GM12873 (cell line): ENCODE data around the gene MYH11.

Source experiments
- CTCF ChIP-seq: IDR thresholded peaks from 2 replicates; pipeline ENCODE4 v1.5.1; 2012; ENCODE audit warnings: low read depth, mild to moderate bottlenecking, moderate library complexity, low read length, control low read depth; ENCODE audit not compliant: insufficient read depth; ENCODE audit errors: missing control alignments

Gene MYH11

GRCh38 chr16:15746332-15746731 lies 110.5 kb downstream of the MYH11 start:
- TF ChIP-seq CTCF = no peak

- TF ChIP-seq CTCF = no peak
These were observed 113.2 kb downstream of the MYH11 start for GRCh38 chr16:15743657-15744056.

GRCh38 chr16:15742716-15743115 lies 114.1 kb downstream of the MYH11 start:
- TF ChIP-seq CTCF = no peak

GRCh38 chr16:15741207-15741871 lies 115.5 kb downstream of the MYH11 start:
- TF ChIP-seq CTCF = no peak

- TF ChIP-seq CTCF = no peak
These were observed 116.9 kb downstream of the MYH11 start for GRCh38 chr16:15739950-15740349.

GRCh38 chr16:15739464-15739863 lies 117.4 kb downstream of the MYH11 start:
- no peak for TF ChIP-seq CTCF

- no peak for TF ChIP-seq CTCF
These were observed 119.6 kb downstream of the MYH11 start for GRCh38 chr16:15737140-15737644.

- no peak for TF ChIP-seq CTCF
These were observed 120.3 kb downstream of the MYH11 start for GRCh38 chr16:15736529-15736928.
